KMS-11 (cell line): Measurements from ENCODE around the gene OR51B4.
"Not testable (repeated sequence)": the region's sequence is repeated elsewhere in the genome, so short reads cannot be mapped to it uniquely, and the experiment has no call there.

ENCODE experiments used
- H2AFZ ChIP-seq: fragments of 200-600 bp; sonication (generic); 2 replicates; pipeline ENCODE4 v1.6.1; 2016; ENCODE audit warnings: antibody characterized with exemption, mixed run types, low read depth
- H3K27ac ChIP-seq: fragments of 200-600 bp; sonication (generic); 2 replicates; pipeline ENCODE4 v1.6.1; 2016; ENCODE audit warnings: mild to moderate bottlenecking, mixed run types
- H3K27me3 ChIP-seq: fragments of 200-600 bp; sonication (generic); 2 replicates; pipeline ENCODE4 v1.6.1; 2017; ENCODE audit warnings: mild to moderate bottlenecking, low read depth, mixed run types, moderate library complexity; ENCODE audit not compliant: insufficient read depth
- H3K36me3 ChIP-seq: fragments of 200-600 bp; sonication (generic); 2 replicates; pipeline ENCODE4 v1.6.1; 2017; ENCODE audit warnings: mild to moderate bottlenecking, mixed run types; ENCODE audit not compliant: insufficient read depth
- H3K4me1 ChIP-seq: fragments of 200-600 bp; sonication (generic); 2 replicates; pipeline ENCODE4 v1.6.1; 2016; ENCODE audit warnings: mild to moderate bottlenecking, low read depth, mixed run types; ENCODE audit not compliant: poor library complexity, severe bottlenecking
- H3K4me2 ChIP-seq: fragments of 200-600 bp; sonication (generic); 2 replicates; pipeline ENCODE4 v1.7.0; 2016; ENCODE audit warnings: mild to moderate bottlenecking, mixed run types
- H3K4me3 ChIP-seq: fragments of 200-600 bp; sonication (generic); IDR thresholded peaks from 2 replicates; pipeline ENCODE4 v1.6.1; 2017; ENCODE audit warnings: low read depth, low read length, mixed read lengths; ENCODE audit not compliant: insufficient read depth
- H3K79me2 ChIP-seq: fragments of 200-600 bp; sonication (generic); 2 replicates; pipeline ENCODE4 v1.6.1; 2016; ENCODE audit warnings: low read depth, mixed run types; ENCODE audit not compliant: insufficient read depth
- H3K9ac ChIP-seq: fragments of 200-600 bp; sonication (generic); 2 replicates; pipeline ENCODE4 v1.6.1; 2016; ENCODE audit warnings: mild to moderate bottlenecking, mixed run types
- H4K20me1 ChIP-seq: fragments of 200-600 bp; sonication (generic); 2 replicates; pipeline ENCODE4 v1.6.1; 2016; ENCODE audit warnings: mild to moderate bottlenecking, mixed run types; ENCODE audit not compliant: insufficient read depth
- CTCF ChIP-seq: fragments of 200-600 bp; sonication (generic); conservative IDR thresholded peaks from 2 replicates; pipeline ENCODE4 v1.6.1; 2017; ENCODE audit warnings: low read depth, mild to moderate bottlenecking, antibody characterized with exemption, low read length, moderate library complexity, mixed read lengths

Gene OR51B4

GRCh38 chr11:5335170-5335569 is 33.4 kb upstream of the OR51B4 start:
- H3K27ac ChIP-seq: no peak overlapping the region
- TF ChIP-seq CTCF: no peak
- H3K36me3 ChIP-seq: no peaks in the 10 kb centered on the region
- no peaks in the 10 kb centered on the region for H4K20me1 ChIP-seq
- no peaks in the 10 kb centered on the region for H3K27me3 ChIP-seq
- no peak overlapping the region for H3K9ac ChIP-seq
- no peak overlapping the region for H3K4me2 ChIP-seq
- H3K4me3 ChIP-seq: no peak overlapping the region
- H3K79me2 ChIP-seq: no peaks in the 10 kb centered on the region
- no peak overlapping the region for H2AFZ ChIP-seq
- H3K4me1 ChIP-seq: peaks cover 28% of the 10 kb centered on the region

- no peak within 1 kb of the TSS; the same call in 1 of the 2 replicates for H3K4me2 ChIP-seq
- no peaks in the 10 kb centered on the region for H3K36me3 ChIP-seq
- no peak within 1 kb of the TSS for H3K27ac ChIP-seq
- peaks cover 10% of the 10 kb centered on the region for H3K4me1 ChIP-seq
- H3K4me3 ChIP-seq: no peak within 1 kb of the TSS
- H3K9ac ChIP-seq: no peak within 1 kb of the TSS
- H3K27me3 ChIP-seq: no peaks in the 10 kb centered on the region
- no peaks in the 10 kb centered on the region for H4K20me1 ChIP-seq
- H3K79me2 ChIP-seq: no peaks in the 10 kb centered on the region
- TF ChIP-seq CTCF: no peak
- H2AFZ ChIP-seq: no peak within 1 kb of the TSS
These were observed 22.5 kb upstream of the OR51B4 start, which contains the start of gene OR51B2 for GRCh38 chr11:5324197-5324596. Gene OR51B2 (minus strand): TSS chr11:5324297. CDS start chr11:5324297, 0 bp downstream.

GRCh38 chr11:5317292-5317691 is 15.5 kb upstream of the OR51B4 start:
- no peak overlapping the region for H2AFZ ChIP-seq
- no peaks in the 10 kb centered on the region for H3K4me1 ChIP-seq
- no peak overlapping the region for H3K4me3 ChIP-seq
- H3K79me2 ChIP-seq: no peaks in the 10 kb centered on the region
- H3K9ac ChIP-seq: no peak overlapping the region
- H3K27ac ChIP-seq: no peak overlapping the region
- TF ChIP-seq CTCF: no peak
- no peaks in the 10 kb centered on the region for H4K20me1 ChIP-seq
- no peaks in the 10 kb centered on the region for H3K27me3 ChIP-seq
- no peaks in the 10 kb centered on the region for H3K36me3 ChIP-seq
- no peak overlapping the region for H3K4me2 ChIP-seq

- H2AFZ ChIP-seq, H3K4me1 ChIP-seq, H3K4me3 ChIP-seq, H3K79me2 ChIP-seq, H4K20me1 ChIP-seq, H3K36me3 ChIP-seq, H3K9ac ChIP-seq, H3K4me2 ChIP-seq, H3K27ac ChIP-seq, H3K27me3 ChIP-seq: not testable (repeated sequence)
These were observed 11.7 kb upstream of the OR51B4 start for GRCh38 chr11:5313326-5314023.

- H3K79me2 ChIP-seq: no peaks in the 10 kb centered on the region
- no peak overlapping the region for H3K27ac ChIP-seq
- H3K4me1 ChIP-seq: no peaks in the 10 kb centered on the region
- H3K36me3 ChIP-seq: no peaks in the 10 kb centered on the region
- no peaks in the 10 kb centered on the region for H3K27me3 ChIP-seq
- no peak overlapping the region for H3K9ac ChIP-seq
- H3K4me2 ChIP-seq: no peak overlapping the region
- no peak for TF ChIP-seq CTCF
- H4K20me1 ChIP-seq: no peaks in the 10 kb centered on the region
- no peak overlapping the region for H3K4me3 ChIP-seq
- no peak overlapping the region for H2AFZ ChIP-seq
These were observed 8.7 kb upstream of the OR51B4 start for GRCh38 chr11:5310423-5310822.
